HCT116 (cell line): ENCODE measurements around the gene FDXACB1. TPM values are rescaled to one million over a fixed set of nuclear protein-coding genes. Genes with fewer than 3 reads are reported as not detected.

ENCODE experiments used
- ATAC-seq: fragments of 200-7000 bp; cut with Tn5 transposase; 2 replicates; pipeline ENCODE4 v1.9.1; 2020; ENCODE audit warnings: mild to moderate bottlenecking, moderate library complexity
- BruUV-seq: library from RNA; stranded (reverse); fragments of 400-500 nt; replicated peaks from 2 replicates; lab custom pipeline; 2021; lab: Mats Ljungman, UMichigan
- CTCF ChIA-PET: fragments of 300-600 bp; sonication (Branson Sonifier 250); formaldehyde crosslinking; loops from one replicate; lab custom pipeline; 2021; ENCODE audit warnings: antibody characterized with exemption; lab: Charles Lee
- POLR2A ChIA-PET: fragments of 300-600, 350-600 bp; sonication (Branson Sonifier 250); formaldehyde crosslinking; loops from one replicate; lab custom pipeline; 2021; ENCODE audit warnings: antibody characterized with exemption; lab: Charles Lee
- RAD21 ChIA-PET, 2 experiments: fragments of 300-600 bp; sonication (Branson Sonifier 250); formaldehyde crosslinking; loops; one replicate each; lab custom pipeline; 2023; ENCODE audit warnings: low total read pairs in 2 of 2; ENCODE audit not compliant: uncharacterized antibody in 2 of 2, unreplicated experiment in 2 of 2, low non-redundant PET in 1 of 2; lab: Charles Lee
- DNase-seq: peaks from one replicate; pipeline ENCODE4 v3.0.0-alpha.2; 2010; ENCODE audit warnings: low read depth, low spot score
- H2AFZ ChIP-seq: fragments of 200-600 bp; shearing (Covaris generic), sonication (generic); 2 replicates; pipeline ENCODE4 v1.6.1; 2017; ENCODE audit warnings: low read depth, mixed run types, mixed read lengths, antibody characterized with exemption, low read length; ENCODE audit not compliant: poor library complexity, severe bottlenecking
- H3K27ac ChIP-seq: 2 replicates; pipeline ENCODE4 v1.5.1; 2012; ENCODE audit warnings: low read depth, low read length
- H3K27me3 ChIP-seq: fragments of 200-600 bp; sonication (generic); 2 replicates; pipeline ENCODE4 v1.6.1; 2016; ENCODE audit warnings: mixed run types, low read length, mixed read lengths; ENCODE audit not compliant: insufficient read depth
- H3K36me3 ChIP-seq, 2 experiments: fragments of 200-500 bp in 1 of 2; fragments of 200-600 bp in 1 of 2; sonication (Bioruptor generic) in 1 of 2; sonication (generic) in 1 of 2; 2 replicates each; pipeline versions ENCODE4 v1.5.1 to v1.6.1; 2014 to 2016; ENCODE audit warnings: low read length in 2 of 2, inconsistent platforms in 1 of 2, mixed read lengths in 1 of 2, mixed run types in 1 of 2; ENCODE audit not compliant: insufficient read depth in 2 of 2, control insufficient read depth in 1 of 2
- H3K4me1 ChIP-seq, 2 experiments: fragments of 200-600 bp in 1 of 2; sonication (generic) in 1 of 2; 2 replicates each; pipeline versions ENCODE4 v1.5.1 to v1.6.1; 2012 to 2017; ENCODE audit warnings: low read length in 2 of 2, inconsistent platforms in 1 of 2, mild to moderate bottlenecking in 1 of 2, mixed read lengths in 1 of 2, mixed run types in 1 of 2, moderate library complexity in 1 of 2; ENCODE audit not compliant: insufficient read depth in 2 of 2, control insufficient read depth in 1 of 2
- H3K4me2 ChIP-seq: fragments of 200-600 bp; sonication (generic); 2 replicates; pipeline ENCODE4 v1.6.1; 2017; ENCODE audit warnings: mixed run types, low read length, mixed read lengths
- H3K4me3 ChIP-seq, 2 experiments: fragments of 200-600 bp in 1 of 2; sonication (generic) in 1 of 2; replicated peaks in 1 of 2; 2 replicates each; pipeline ENCODE4 v1.5.1; 2011 to 2016; ENCODE audit warnings: low read length in 2 of 2, control low read depth in 1 of 2, low read depth in 1 of 2, mild to moderate bottlenecking in 1 of 2, mixed read lengths in 1 of 2, mixed run types in 1 of 2
- H3K79me2 ChIP-seq: fragments of 200-600 bp; sonication (generic); 2 replicates; pipeline ENCODE4 v1.6.1; 2017; ENCODE audit warnings: mild to moderate bottlenecking, mixed run types, low read length, moderate library complexity, mixed read lengths; ENCODE audit not compliant: insufficient read depth
- H3K9ac ChIP-seq: fragments of 200-600 bp; sonication (generic); 2 replicates; pipeline ENCODE4 v1.6.1; 2016; ENCODE audit warnings: low read length, mixed read lengths
- H3K9me2 ChIP-seq: fragments of 200-600 bp; sonication (generic), shearing (Covaris generic); 2 replicates; pipeline ENCODE4 v1.6.1; 2017; ENCODE audit warnings: mixed run types, mild to moderate bottlenecking, moderate library complexity; ENCODE audit not compliant: insufficient read depth
- H3K9me3 ChIP-seq, 2 experiments: fragments of 200-500 bp in 1 of 2; fragments of 200-600 bp in 1 of 2; sonication (Bioruptor generic) in 1 of 2; sonication (generic) in 1 of 2; 2 replicates each; pipeline ENCODE4 v1.6.1; 2014 to 2017; ENCODE audit warnings: low read length in 2 of 2, mixed read lengths in 2 of 2, inconsistent platforms in 1 of 2, low read depth in 1 of 2, mild to moderate bottlenecking in 1 of 2, mixed run types in 1 of 2, moderate library complexity in 1 of 2; ENCODE audit not compliant: control insufficient read depth in 1 of 2, insufficient read depth in 1 of 2
- H4K20me1 ChIP-seq: fragments of 200-600 bp; sonication (generic), shearing (Covaris generic); 2 replicates; pipeline ENCODE4 v1.6.1; 2017; ENCODE audit warnings: mixed run types, mild to moderate bottlenecking, moderate library complexity; ENCODE audit not compliant: insufficient read depth
- CEBPB ChIP-seq: IDR thresholded peaks from 2 replicates; pipeline ENCODE4 v1.6.1; 2012; ENCODE audit warnings: low read depth
- EZH2phosphoT487 ChIP-seq: fragments of 200-600 bp; IDR thresholded peaks from 2 replicates; pipeline ENCODE4 v1.6.1; 2018; ENCODE audit warnings: antibody characterized with exemption, borderline replicate concordance
- RAD21 ChIP-seq: IDR thresholded peaks from 2 replicates; pipeline ENCODE4 v1.6.1; 2012; ENCODE audit warnings: low read depth, mild to moderate bottlenecking
- REST ChIP-seq: IDR thresholded peaks from 2 replicates; pipeline ENCODE4 v1.6.1; 2012; ENCODE audit warnings: low read depth
- SP1 ChIP-seq: IDR thresholded peaks from 2 replicates; pipeline ENCODE4 v1.6.1; 2012; ENCODE audit warnings: low read depth
- TCF7L2 ChIP-seq: IDR thresholded peaks from 2 replicates; pipeline ENCODE4 v1.7.0; 2011; ENCODE audit warnings: borderline replicate concordance, inconsistent platforms; ENCODE audit not compliant: insufficient read depth, insufficient read length; ENCODE audit errors: extremely low read depth
- YY1 ChIP-seq: IDR thresholded peaks from 2 replicates; pipeline ENCODE4 v1.6.1; 2011; ENCODE audit warnings: low read length, low read depth, moderate library complexity, mild to moderate bottlenecking; ENCODE audit not compliant: insufficient replicate concordance; ENCODE audit errors: extremely low read depth
- ZBTB33 ChIP-seq: IDR thresholded peaks from 2 replicates; pipeline ENCODE4 v1.6.1; 2011; ENCODE audit warnings: mild to moderate bottlenecking, low read length, moderate library complexity; ENCODE audit not compliant: insufficient replicate concordance; ENCODE audit errors: extremely low read depth
- intact Hi-C: fragments of 100-400 bp; cut with micrococcal nuclease; formaldehyde crosslinking; loops from 2 replicates; pipeline ENCODE4 v1.10.0; 2022
- total RNA-seq: library from RNA; stranded (reverse); gene quantifications from one replicate; pipeline ENCODE4 v1.2.1, GENCODE V29; 2021; ENCODE audit not compliant: unreplicated experiment
- TF ChIP-seq, protein P1 (sequence below): IDR thresholded peaks from 2 replicates; pipeline ENCODE4 v1.6.1; 2012

The FDXACB1 gene
- total RNA-seq, 1 experiment from 2014 or later, result 3.8 TPM

DNA sequence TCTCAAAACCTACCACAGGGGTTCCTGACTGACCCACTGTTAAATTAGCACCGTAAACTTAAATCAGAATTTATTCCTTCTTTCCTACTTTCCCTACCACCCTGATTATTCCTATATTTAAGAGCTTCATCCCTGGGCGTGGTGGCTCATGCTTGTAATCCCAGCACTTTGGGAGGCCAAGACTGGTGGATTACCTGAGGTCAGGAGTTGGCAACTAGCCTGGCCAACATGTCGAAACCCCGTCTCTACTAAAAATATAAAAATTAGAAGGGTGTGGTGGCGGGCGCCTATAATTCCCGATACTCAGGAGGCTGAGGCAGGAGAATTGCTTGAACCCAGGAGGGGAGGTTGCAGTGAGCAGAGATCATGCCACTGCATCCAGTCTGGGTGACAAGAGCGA lies 27.9 kb downstream of the FDXACB1 start (continued):
- no peak for TF ChIP-seq REST

DNA sequence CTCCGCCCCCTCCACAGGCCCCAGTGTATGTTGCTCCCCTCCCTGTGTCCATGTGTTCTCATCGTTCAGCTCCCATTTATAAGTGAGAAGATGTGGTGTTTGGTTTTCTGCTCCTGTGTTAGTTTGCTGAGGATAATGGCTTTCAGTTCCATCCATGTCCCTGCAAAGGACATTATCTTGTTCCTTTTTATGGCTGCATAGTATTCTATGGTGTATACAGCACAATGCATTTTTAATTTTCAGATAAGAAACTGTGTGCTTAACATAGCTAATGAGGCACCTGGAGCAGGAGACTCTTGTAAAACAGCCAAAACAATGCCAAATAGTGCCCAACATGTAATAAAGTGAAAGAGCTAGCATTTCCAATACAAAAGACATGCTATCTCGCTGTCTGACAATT lies 29.3 kb downstream of the FDXACB1 start:
- ChIA-PET RAD21 (no interaction called here), POLR2A (no interaction called here), CTCF (interaction anchor here (1.0 kb wide), 1 partner anchor 8 kb away, joined by 3 read pairs; no protein-coding TSS in a partner anchor)
- no peak for DNase-seq
- Histone ChIP-seq H3K9me2 (no peaks in the 10 kb centered on the region), H2AFZ (no peak overlapping the region), H3K4me1 (no peaks in the 10 kb centered on the region), H3K27me3 (no peaks in the 10 kb centered on the region), H3K9ac (no peak overlapping the region), H4K20me1 (no peaks in the 10 kb centered on the region), H3K36me3 (no peaks in the 10 kb centered on the region), H3K4me2 (no peak overlapping the region), H3K79me2 (no peaks in the 10 kb centered on the region)
- BruUV-seq, result no TSS peak
- TF ChIP-seq TCF7L2, result no peak
- TF ChIP-seq CEBPB, result no peak
- no peak for TF ChIP-seq EZH2phosphoT487
- no peak for TF ChIP-seq YY1
- no peak for TF ChIP-seq ZBTB33
- TF ChIP-seq SP1, result no peak
- TF ChIP-seq RAD21, result no peak
- TF ChIP-seq, protein P1, sequence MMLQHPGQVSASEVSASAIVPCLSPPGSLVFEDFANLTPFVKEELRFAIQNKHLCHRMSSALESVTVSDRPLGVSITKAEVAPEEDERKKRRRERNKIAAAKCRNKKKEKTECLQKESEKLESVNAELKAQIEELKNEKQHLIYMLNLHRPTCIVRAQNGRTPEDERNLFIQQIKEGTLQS, result no peak
- no peak for TF ChIP-seq REST
- TF ChIP-seq, all 23 proteins: peak for 0
- no peak overlapping the region for H3K4me3 ChIP-seq
- no peak overlapping the region for H3K27ac ChIP-seq
- H3K9me3 ChIP-seq, result no peaks in the 10 kb centered on the region
- no peak for ATAC-seq
- intact Hi-C loops, result no loop called here
